ENCODE measurements around the gene DPP6.

DPP6 gene

GRCh38 chr7:154375956-154376355 is 323.8 kb downstream of the DPP6 start:
- ATAC-seq (ENCODE audit: low read depth), result no peak
- TF ChIP-seq CTCF (IDR thresholded peaks at IDR 0.05; ENCODE audit: poor library complexity, severe bottlenecking), result no peak
- no peak for DNase-seq (ENCODE audit: low spot score)
- Histone ChIP-seq H3K27me3 (ENCODE audit: insufficient read depth, poor library complexity, severe bottlenecking) (no peaks in the 10 kb centered on the region), H3K4me3 (ENCODE audit: severe bottlenecking) (no peak overlapping the region), H3K27ac (ENCODE audit: poor library complexity, severe bottlenecking) (no peak overlapping the region), H3K9me3 (ENCODE audit: severe bottlenecking) (no peaks in the 10 kb centered on the region), H3K4me1 (ENCODE audit: insufficient read depth, poor library complexity, severe bottlenecking) (no peaks in the 10 kb centered on the region), H3K36me3 (ENCODE audit: low read depth) (no peaks in the 10 kb centered on the region)

- H3K4me3 ChIP-seq (ENCODE audit: severe bottlenecking), result no peak overlapping the region
- TF ChIP-seq CTCF (IDR thresholded peaks at IDR 0.05; ENCODE audit: poor library complexity, severe bottlenecking), result no peak
- DNase-seq (ENCODE audit: low spot score) (no peak), ATAC-seq (ENCODE audit: low read depth) (no peak)
- no peaks in the 10 kb centered on the region for H3K4me1 ChIP-seq (ENCODE audit: insufficient read depth, poor library complexity, severe bottlenecking)
- H3K9me3 ChIP-seq (ENCODE audit: severe bottlenecking), result no peaks in the 10 kb centered on the region
- H3K27ac ChIP-seq (ENCODE audit: poor library complexity, severe bottlenecking), result no peak overlapping the region
- H3K36me3 ChIP-seq (ENCODE audit: low read depth), result no peaks in the 10 kb centered on the region
- no peaks in the 10 kb centered on the region for H3K27me3 ChIP-seq (ENCODE audit: insufficient read depth, poor library complexity, severe bottlenecking)
These were observed 328.6 kb downstream of the DPP6 start for GRCh38 chr7:154380771-154381170.

GRCh38 chr7:154383045-154383444 is 330.8 kb downstream of the DPP6 start:
- Histone ChIP-seq H3K27ac (ENCODE audit: poor library complexity, severe bottlenecking) (no peak overlapping the region), H3K27me3 (ENCODE audit: insufficient read depth, poor library complexity, severe bottlenecking) (no peaks in the 10 kb centered on the region), H3K4me1 (ENCODE audit: insufficient read depth, poor library complexity, severe bottlenecking) (no peaks in the 10 kb centered on the region), H3K4me3 (ENCODE audit: severe bottlenecking) (no peak overlapping the region), H3K9me3 (ENCODE audit: severe bottlenecking) (no peaks in the 10 kb centered on the region), H3K36me3 (ENCODE audit: low read depth) (no peaks in the 10 kb centered on the region)
- ATAC-seq (ENCODE audit: low read depth) (no peak), DNase-seq (ENCODE audit: low spot score) (no peak)
- no peak for TF ChIP-seq CTCF (IDR thresholded peaks at IDR 0.05; ENCODE audit: poor library complexity, severe bottlenecking)

GRCh38 chr7:154385214-154385613 is 333.0 kb downstream of the DPP6 start:
- Histone ChIP-seq H3K9me3 (ENCODE audit: severe bottlenecking) (no peaks in the 10 kb centered on the region), H3K4me1 (ENCODE audit: insufficient read depth, poor library complexity, severe bottlenecking) (no peaks in the 10 kb centered on the region), H3K27me3 (ENCODE audit: insufficient read depth, poor library complexity, severe bottlenecking) (no peaks in the 10 kb centered on the region), H3K27ac (ENCODE audit: poor library complexity, severe bottlenecking) (no peak overlapping the region), H3K4me3 (ENCODE audit: severe bottlenecking) (no peak overlapping the region), H3K36me3 (ENCODE audit: low read depth) (no peaks in the 10 kb centered on the region)
- no peak for ATAC-seq (ENCODE audit: low read depth)
- DNase-seq (ENCODE audit: low spot score), result no peak
- no peak for TF ChIP-seq CTCF (IDR thresholded peaks at IDR 0.05; ENCODE audit: poor library complexity, severe bottlenecking)

- ATAC-seq (ENCODE audit: low read depth) (no peak), DNase-seq (ENCODE audit: low spot score) (no peak)
- H3K4me3 ChIP-seq (ENCODE audit: severe bottlenecking), result no peak overlapping the region
These were observed 335.1 kb downstream of the DPP6 start for GRCh38 chr7:154387252-154387651.

More at GRCh38 chr7:154387252-154387651, 335.1 kb downstream of the DPP6 start:
- Histone ChIP-seq H3K4me1 (ENCODE audit: insufficient read depth, poor library complexity, severe bottlenecking) (no peaks in the 10 kb centered on the region), H3K9me3 (ENCODE audit: severe bottlenecking) (peaks cover 2% of the 10 kb centered on the region), H3K27me3 (ENCODE audit: insufficient read depth, poor library complexity, severe bottlenecking) (no peaks in the 10 kb centered on the region), H3K36me3 (ENCODE audit: low read depth) (no peaks in the 10 kb centered on the region), H3K27ac (ENCODE audit: poor library complexity, severe bottlenecking) (no peak overlapping the region)
- TF ChIP-seq CTCF (IDR thresholded peaks at IDR 0.05; ENCODE audit: poor library complexity, severe bottlenecking), result no peak

Measured in RWPE2 (cell line).